ENCODE results near the gene COX6A2.

DNA sequence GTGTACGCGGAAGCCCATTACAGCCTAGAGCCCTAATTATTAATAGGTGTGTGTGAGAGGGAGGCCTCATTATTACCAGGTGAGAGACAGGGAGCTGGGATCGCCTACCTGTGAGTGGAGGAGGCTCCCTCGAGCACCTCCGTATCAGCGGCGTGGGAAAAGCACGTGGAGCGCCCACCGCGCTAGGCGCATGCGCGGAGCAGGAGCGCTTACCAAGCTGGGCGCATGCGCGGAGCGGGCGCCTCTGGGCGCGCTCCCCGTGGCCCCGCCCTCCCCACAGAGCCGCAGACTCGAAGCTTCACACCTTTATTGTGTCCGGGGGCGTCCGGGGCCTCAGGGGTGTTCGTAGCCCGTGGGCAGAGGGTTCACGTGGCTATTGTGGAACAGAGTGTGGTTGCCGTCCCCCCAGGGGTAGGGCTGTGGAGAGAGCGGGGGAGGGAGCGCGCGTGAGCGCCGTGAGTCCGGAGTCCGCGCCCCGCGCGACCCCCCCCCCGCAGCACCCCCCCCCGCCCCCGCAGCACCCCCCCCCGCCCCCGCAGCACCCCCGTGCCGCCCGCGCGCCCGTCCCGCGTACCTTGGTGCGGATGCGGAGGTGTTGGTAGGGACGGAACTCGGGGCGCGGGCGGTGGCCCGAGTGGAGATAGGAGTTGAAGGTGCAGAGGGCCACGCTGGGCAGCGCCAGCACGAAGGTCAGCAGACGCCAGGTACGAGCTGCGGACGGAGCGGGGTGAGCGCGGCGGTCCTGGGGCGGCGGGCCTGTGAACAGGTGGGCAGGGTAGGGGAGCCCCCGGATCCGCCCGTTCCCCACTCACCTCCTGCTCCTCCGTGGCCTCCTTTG is 500 bp downstream of the COX6A2 start:
- TF ChIP-seq, protein P1, sequence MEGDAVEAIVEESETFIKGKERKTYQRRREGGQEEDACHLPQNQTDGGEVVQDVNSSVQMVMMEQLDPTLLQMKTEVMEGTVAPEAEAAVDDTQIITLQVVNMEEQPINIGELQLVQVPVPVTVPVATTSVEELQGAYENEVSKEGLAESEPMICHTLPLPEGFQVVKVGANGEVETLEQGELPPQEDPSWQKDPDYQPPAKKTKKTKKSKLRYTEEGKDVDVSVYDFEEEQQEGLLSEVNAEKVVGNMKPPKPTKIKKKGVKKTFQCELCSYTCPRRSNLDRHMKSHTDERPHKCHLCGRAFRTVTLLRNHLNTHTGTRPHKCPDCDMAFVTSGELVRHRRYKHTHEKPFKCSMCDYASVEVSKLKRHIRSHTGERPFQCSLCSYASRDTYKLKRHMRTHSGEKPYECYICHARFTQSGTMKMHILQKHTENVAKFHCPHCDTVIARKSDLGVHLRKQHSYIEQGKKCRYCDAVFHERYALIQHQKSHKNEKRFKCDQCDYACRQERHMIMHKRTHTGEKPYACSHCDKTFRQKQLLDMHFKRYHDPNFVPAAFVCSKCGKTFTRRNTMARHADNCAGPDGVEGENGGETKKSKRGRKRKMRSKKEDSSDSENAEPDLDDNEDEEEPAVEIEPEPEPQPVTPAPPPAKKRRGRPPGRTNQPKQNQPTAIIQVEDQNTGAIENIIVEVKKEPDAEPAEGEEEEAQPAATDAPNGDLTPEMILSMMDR (IDR thresholded peaks at IDR 0.05 in 8 of 11, conservative IDR thresholded peaks at IDR 0.05 in 3 of 11): no peak
- TF ChIP-seq POLR2AphosphoS5 (IDR thresholded peaks at IDR 0.05) (peak in 2 of 3 donors; percentile 39 to 41), POLR2A (IDR thresholded peaks at IDR 0.05) (no peak)
